NCI-H460 (cell line): ENCODE measurements around the gene NUDT22. TPM values are rescaled to one million over a fixed set of nuclear protein-coding genes. Genes with fewer than 3 reads are reported as not detected.

Experiments used
- DNase-seq: peaks from one replicate; pipeline ENCODE4 v3.0.0-alpha.2; 2016; ENCODE audit warnings: low read depth; ENCODE audit errors: extremely low read depth
- polyA plus RNA-seq: library from polyadenylated mRNA; depleted of rRNA; stranded (reverse); fragments of >200 nt; gene quantifications from 2 replicates; pipeline ENCODE4 v1.2.3, GENCODE V29; 2014; cell fraction: nucleus; rRNA removed
- total RNA-seq: library from RNA; depleted of rRNA; stranded (reverse); fragments of >200 nt; shearing (Covaris generic); gene quantifications from 2 replicates; pipeline ENCODE4 v1.2.3, GENCODE V29; 2014; rRNA removed

NUDT22 gene, protein sequence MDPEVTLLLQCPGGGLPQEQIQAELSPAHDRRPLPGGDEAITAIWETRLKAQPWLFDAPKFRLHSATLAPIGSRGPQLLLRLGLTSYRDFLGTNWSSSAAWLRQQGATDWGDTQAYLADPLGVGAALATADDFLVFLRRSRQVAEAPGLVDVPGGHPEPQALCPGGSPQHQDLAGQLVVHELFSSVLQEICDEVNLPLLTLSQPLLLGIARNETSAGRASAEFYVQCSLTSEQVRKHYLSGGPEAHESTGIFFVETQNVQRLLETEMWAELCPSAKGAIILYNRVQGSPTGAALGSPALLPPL
- total RNA-seq, result 24.6 and 27.5 TPM in 2 replicates
- 98.5 and 121 TPM in 2 replicates for polyA plus RNA-seq

DNA sequence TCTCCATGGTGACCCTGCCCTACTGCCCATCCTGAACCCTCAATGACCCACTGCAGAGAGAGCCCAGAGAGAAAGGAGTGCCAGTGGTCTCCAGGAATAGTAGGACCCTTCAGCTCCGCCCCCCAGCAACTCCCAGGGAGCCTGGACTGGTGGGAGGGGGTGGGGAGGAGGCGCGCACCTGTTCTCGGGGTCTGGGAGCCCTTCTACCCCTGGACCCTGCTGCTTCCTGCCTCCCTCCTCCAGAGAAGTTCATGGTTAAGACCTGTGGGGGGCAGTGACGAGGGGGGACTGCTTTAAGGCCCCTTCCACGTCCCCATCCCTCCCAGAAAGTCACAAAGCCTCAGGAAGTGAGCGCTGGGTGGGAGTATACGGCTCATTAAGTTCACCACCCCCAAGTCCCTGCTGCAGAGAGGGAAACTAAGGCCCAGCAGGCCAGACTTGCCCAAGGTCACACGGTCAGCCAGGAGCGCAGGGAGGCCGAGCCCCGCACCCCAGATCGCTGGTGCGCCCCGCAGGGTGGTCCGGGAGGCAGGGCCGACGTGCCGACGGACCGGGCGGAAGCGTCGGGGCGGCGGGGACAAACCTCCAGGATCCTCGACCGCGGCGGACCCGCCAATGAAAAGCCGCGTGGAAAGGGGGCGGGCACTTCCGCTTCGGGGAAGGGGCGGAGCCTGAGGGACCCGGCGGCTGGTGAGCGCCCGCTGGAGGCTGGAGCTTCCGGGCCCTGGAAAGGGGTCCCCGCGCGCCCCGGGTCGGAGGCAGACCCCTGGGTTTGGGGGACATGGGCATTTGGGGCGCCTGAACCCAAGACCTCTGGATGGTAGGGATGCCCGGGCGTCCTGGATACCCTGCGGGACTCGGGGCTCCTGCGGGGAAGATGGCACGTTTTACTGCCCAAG, at the start of gene NUDT22, which contains the start of gene TRPT1:
NUDT22 (plus strand) TSS at position 667 of the 899 bp plus-strand sequence. CDS start 379 bp downstream, outside the sequence.
TRPT1 (minus strand) TSS at position 579 of the 899 bp plus-strand sequence; CDS start at position 253, 326 bp downstream.
- DNase-seq, result peak; percentile 64

DNA sequence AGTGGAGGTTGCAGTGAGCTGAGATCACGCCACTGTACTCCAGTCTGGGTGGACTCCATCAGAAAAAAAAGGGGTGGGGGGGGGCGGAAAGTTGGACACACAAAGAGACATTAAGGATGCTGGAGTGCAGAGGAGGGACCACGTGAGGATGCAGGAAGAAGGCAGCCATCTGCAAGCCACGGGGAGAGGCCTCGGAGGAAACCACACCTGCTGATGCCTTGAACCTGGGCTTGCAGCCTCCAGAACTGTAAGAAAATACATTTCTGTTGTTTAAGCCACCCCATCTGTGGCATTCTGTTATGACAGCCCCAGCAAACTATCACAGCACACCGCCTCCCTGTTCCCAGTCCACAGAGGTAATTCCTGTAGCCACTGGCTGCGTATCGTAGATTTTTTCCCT, 49.3 kb upstream of the NUDT22 start:
- no peak for DNase-seq

DNA sequence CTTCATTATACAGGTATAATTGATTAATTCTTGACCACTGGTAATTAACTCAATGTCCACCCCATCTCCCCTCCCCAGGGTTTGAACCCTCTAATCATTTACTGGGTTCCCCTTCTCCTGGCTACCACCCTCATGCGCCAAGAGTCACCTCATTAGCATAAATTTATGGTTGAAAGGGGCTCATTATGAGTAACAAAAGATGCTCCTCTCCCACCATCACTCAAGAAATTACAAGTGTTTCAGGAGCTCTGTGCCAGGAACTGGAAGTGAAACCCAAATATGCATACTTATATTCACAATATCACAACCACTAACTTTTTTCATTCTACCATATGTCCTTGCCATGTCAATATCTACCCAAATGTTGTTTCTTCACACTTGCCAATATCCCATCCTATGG, 47.9 kb upstream of the NUDT22 start:
- DNase-seq, result no peak

DNA sequence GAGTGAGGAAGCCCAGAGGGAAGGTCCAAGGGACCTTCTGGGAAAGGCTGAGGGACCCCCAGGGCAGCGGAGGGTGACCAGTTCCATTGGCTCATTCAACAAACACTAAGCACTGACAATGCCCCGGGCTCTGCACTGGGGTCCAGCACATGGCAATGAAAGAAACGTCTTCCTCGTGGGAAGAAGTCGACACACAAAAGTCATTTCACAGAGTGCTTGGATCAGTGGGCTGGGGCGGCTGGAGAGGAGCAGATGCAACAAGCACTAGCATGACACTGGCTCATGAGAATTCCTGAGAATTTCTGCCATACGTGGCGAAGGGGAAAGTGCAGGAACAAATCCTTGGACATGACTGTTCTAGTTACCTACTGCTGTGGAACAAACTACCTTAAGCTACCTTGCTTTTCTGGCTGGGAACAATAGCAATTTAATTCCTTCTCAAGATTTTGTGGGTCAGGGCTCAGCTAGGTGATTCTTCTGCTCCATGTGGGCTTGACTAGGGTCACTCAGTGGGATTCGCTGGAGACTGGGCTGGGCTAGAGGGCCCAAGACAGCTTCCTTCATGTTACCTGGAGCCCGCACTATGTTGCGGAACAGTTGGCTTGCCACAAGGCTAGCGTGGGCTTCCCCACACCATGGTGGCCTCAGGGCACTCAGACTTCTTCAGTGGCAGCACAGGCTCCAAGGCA, 47.0 kb upstream of the NUDT22 start:
- no peak for DNase-seq

DNA sequence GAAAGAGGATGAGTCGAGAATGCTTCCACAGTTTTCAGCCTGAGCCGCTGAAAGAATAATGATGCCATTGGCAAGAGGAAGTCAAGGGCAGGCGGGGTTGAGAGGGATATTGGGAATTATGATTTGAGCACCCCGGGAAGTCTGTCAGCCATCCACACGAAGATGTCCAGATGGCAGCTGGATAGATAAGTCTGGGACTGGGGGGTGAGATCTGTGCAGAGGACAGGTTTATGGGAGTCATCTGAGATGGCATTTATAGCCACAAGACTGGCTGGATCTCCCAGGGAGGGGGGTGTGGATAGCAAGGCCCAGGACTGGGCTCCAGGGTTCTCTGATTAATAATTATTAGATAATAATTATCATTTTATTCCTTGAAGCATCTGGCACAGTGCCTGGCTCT, 45.2 kb upstream of the NUDT22 start:
- no peak for DNase-seq

DNA sequence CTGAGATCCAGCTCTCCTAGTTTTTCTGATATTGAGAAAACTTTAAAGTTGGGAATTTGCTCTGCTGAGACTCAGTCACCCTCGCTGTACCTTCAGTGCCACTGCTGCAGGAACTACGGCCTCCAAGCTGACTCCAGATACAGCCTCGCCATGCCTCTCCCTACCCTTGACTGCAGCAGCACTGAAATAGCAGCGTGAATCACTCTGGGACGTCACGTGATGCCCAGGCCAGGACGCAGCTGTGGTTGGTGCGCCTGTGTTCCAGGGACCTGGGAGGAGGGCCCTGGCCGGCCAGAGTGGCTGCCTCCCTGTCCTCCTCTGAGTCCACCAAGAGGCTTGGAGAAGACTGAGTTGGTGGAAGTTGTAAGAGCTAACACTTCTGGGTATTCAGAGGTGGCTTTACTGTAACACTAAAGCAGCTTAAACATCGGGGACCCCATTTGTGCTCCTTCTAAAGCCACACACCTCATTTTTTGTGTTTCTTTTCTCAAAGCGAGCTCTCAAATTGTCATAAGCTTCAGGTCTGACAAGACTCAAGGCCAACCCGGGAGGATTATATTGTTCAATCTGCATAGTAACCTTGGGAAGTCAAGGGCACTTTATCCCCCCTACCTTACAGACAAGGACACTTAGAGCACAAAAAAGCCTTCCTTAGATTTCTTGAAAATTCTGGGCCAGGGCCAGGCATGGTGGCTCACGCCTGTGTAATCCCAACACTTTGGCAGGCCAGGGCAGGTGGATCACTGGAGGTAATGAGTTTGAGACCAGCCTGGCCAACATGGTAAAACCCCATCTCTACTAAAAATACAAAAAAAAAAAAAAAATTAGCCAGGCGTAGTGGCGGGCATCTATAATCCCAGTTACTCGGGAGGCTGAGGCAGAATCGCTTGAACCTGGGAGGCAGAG, 44.3 kb upstream of the NUDT22 start:
- DNase-seq, result peak; percentile 81

DNA sequence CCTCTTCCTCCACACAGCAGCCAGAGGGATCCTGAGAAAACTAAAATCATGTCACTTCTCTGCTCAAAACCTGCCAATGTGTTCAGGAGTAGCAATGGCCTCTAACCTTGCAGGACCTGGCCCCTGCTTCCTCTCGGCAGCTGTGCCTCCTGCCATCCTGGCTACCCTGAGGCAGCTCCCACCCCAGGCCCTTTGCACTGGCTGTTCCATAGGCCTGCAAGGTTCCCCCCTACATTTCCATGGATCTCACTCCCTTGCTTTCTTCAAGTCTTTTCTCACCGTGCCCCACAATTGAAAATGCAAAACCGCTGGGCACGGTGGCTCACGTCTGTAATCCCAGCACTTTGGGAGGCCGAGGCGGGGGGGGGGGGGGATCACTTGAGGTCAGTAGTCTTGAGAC, 42.2 kb upstream of the NUDT22 start:
- DNase-seq, result no peak

DNA sequence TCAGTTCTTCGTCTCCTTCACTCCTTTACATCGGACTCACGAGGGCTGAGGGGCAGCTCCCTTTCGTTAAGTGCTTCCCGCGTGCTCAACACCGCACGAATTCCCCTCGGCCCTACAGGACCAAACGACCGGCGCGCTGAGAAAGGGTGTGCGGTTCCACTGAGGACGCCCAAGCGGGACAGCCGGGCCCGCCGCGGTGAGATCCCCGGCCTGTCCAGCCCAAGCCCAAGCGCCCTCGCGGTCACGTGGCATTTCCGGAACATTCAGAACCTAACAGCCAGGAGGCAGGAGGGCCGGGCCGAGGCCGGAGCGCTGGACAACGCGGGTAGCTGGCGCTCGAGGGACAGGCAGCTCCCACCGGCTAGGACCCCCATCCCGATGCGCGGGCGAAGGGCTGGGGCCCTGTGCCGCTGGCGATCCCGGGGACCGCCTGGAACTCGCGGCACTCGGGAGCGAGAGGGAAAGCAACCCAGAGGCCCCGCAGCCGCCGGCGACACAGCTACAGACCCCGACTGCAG, 40.8 kb upstream of the NUDT22 start:
- DNase-seq, result peak; percentile 61

DNA sequence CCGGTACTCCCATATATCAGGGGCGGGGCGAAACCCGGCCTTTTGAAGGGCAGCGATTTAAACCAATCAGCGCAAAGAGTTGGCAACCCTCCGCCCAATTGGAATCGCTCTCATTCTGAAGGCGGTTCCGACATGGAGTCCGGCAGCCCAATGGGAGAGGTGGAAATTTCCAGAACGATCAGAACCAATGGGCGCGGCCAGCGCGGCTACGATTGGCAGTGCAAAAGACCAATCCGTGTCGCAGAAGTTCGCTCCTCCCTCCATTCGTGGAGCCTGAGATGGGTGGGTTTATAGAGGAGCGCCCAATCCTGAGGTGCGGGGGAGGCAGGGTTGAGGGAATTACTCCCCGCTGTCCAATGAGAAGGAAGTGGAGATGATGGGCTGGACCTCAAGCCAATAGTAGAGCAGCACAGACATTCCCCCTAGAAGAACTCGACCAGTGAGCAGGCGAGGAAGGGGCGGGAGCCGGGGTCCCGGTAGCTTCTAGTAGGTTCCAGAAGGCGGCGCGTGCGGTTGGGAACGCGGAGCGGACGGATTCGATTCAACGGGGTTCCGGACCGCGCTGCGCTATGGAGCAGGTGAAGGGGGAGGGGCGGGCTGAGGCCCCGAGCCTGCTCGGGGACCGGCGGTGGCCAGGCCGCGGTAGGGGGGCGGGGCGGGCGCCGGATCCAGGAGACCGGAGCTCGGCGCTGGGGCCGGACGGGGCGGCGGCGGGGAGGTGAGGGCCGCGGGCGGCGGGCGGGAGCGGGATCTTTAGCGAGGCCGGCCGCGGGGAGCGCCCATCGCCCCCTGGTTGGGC, 40.2 kb upstream of the NUDT22 start, which contains the start of gene STIP1:
STIP1 (plus strand) TSS at position 479 of the 799 bp plus-strand sequence; CDS start at position 570, 91 bp downstream.
- DNase-seq, result peak; percentile 99

DNA sequence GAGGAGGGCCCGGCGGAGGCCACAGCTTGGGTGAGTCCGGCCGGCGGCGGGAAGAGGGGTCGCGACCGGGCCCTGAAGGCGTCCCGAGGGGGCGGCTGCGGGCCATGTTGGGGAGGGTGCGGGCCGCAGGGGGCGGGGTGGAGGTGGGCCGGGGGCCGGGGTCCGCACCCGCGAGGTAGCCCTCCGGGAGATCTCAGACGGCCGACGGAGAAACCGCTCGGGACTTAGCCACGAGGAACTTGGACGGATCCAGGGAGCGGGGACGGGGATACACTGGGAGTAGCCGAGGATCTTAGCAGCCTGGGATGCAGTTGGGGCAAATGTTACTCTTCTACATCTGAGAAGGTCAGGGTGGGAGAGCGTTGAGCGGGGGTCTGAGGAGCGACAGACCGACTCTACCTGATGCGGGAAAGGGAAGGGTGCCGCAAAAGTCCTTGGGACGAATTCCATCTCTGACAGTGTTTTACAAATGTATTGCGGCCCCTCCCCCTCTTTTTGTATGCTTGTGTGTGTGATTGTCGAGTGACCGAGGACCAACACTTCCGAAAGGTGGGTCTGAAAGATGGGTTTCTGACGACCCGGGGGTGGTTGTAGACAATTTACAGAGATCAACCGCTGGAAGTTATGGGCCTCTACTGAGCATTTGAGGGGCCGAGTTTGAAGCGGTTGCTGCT, 39.4 kb upstream of the NUDT22 start:
- no peak for DNase-seq

DNA sequence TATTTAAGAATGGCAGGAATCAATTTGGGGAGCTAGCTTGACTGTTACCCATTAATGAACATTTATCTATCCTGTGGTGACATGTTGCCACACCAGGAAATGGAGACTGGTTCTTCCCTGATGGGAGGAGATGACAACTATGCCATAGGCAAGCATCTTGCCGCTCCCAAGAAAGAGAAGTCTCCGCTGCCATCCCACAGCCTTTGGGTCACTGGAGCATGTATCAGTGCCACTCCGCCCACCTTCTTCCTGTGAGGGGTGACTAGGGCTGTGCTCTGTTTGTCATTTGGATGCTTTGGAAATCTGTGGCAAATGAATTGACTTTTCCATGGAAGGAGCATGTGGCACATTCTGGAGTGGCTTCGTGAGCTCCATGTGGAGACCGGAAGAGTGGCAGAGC, 33.6 kb upstream of the NUDT22 start:
- no peak for DNase-seq

DNA sequence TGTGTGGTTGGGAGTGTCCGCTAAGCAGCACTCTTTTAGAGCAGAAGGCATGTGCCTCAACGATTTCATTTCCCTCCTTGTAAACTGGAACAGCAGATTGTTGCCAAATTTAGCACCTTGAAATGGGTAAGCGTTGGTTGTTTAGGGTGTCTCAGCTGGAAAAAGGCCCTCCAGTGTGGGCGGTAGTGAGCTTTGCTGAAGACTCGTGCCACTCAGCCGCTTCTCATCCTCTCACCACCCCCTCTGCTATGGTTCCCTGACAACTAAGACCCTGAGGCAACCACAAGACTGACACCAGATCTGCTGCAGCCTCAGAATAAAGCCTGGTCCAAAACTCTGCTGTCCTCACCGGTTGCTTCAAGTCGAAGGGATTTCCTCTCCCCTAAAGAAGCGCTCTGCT, 29.4 kb upstream of the NUDT22 start:
- DNase-seq, result no peak

DNA sequence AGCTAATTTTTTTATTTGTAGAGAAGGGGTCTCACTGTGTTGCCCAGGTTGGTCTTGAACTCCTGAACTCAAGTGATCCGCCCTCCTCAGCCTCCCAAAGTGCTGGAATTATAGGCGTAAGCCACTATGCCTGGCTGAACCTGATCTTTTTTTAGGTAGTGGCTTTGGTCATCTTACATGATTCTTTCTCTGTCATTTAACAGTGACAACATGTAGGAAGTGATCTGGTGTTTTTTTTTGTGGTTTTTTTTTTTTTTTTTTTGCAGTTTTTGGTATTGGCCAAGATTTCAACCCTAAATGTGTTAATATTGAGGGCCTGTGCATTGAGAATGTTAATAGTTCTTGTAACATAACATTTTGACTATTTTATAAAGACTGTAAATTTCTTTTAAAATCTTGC, 27.6 kb upstream of the NUDT22 start:
- no peak for DNase-seq

DNA sequence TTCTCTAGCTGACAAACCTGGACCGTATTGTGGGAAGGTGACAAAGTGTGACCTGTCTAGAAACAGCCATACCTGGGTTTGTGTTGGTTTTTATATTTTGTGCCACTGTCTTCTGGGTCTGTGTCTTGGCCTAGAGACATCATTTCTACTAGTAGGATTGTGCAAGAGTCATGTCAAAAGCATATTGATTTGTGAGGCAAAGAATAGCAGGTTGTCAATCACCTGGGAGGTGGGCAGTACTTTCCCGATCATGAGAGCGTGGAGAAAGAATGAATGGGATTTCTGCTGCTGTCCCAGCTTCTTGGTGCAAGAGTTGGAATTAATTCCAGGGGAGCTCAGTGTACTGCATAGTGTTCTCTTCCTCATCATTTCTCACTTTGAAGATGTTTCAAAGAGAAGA, 24.5 kb upstream of the NUDT22 start:
- no peak for DNase-seq

DNA sequence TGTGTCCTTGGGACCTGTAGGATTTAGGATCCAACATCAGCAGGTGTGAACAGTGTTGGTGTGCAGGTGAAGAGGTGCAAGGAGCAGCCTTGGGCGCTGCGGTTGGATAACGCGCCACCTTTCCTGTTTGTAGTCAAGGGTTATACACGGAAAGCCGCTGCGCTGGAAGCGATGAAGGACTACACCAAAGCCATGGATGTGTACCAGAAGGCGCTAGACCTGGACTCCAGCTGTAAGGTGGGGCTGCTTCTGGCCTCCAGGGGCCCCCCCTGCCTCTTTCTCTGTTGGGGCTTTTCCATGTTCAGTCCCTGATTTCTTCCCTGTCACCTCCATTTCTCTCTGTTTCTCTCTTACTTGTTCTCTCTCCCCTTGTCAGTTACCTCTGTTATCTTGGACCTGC, 23.1 kb upstream of the NUDT22 start:
- no peak for DNase-seq

DNA sequence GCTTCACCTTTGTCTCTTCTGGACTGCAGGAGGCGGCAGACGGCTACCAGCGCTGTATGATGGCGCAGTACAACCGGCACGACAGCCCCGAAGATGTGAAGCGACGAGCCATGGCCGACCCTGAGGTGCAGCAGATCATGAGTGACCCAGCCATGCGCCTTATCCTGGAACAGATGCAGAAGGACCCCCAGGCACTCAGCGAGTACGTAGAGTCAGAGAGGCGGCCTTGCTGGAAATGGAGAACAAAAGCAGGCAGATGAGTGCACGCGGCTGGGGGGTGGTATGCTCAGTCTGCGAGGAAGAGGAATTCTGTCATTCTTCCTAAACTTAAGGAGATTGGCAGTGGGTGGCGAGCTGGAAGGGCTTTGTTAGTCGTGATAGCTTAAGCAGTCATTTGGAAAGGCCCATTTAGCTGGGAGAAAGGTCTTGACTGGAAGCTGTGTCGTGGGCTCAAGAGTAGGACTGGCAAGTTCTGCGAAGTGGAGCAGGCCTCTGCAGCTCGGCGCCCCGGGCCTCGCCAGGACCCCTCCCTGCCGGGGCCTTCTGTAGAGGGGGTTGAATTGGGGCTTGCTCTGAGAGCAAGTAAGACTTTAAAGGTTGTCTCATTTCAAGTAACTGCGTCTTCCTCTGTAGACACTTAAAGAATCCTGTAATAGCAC, 22.5 kb upstream of the NUDT22 start:
- no peak for DNase-seq

DNA sequence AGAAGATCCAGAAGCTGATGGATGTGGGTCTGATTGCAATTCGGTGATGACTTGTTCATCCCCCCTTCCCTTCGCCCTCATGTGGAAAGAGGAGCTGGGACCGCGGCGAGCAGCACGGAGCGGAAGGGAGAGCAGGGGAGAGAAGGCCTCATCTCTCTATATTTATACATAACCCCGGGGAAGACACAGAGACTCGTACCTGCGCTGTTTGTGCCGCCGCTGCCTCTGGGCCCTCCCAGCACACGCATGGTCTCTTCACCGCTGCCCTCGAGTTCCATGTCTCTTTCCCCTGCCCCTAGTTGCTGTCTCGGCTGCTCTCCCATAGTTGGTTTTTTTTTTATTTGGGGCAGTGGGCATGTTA, 22.0 kb upstream of the NUDT22 start:
- no peak for DNase-seq

DNA sequence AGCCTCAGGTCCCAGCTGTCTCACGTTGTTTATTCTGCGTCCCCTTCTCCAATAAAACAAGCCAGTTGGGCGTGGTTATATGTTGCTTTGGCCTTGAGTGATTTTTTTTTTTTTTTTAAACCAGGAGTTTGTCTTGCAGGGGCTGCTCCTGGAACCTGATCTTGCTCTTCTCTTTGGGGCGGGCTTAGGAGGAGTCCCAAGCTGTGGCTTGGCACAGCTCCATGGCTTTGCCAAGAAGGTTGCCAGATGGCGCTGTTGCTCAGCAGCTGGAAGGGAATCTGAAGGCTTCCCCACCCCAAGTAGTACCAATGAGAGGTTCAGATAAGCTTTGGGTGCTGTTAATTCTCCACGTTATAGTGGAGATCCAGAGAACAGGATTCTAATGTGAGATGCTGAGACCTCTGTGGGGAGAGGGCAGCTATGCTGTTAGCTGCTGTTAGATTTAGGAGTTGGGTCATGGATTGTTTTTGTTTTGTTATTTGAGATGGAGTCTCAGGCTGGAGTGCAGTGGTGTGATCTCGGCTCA, 21.5 kb upstream of the NUDT22 start:
- peak; percentile 88 for DNase-seq
